GM18867 (cell line): Measurements from ENCODE around the gene ARHGAP9.
A peak's percentile ranks its signal among the peaks of the same experiment; 100 is the strongest.
"Not testable (repeated sequence)": the region's sequence is repeated elsewhere in the genome, so short reads cannot be mapped to it uniquely, and the experiment has no call there.

ENCODE experiments used
- ATAC-seq: cut with Tn5 transposase; IDR thresholded peaks from one replicate; pipeline ENCODE4 v1.9.1; 2021; ENCODE audit warnings: mild to moderate bottlenecking, moderate library complexity; ENCODE audit not compliant: unreplicated experiment

ARHGAP9 gene

DNA sequence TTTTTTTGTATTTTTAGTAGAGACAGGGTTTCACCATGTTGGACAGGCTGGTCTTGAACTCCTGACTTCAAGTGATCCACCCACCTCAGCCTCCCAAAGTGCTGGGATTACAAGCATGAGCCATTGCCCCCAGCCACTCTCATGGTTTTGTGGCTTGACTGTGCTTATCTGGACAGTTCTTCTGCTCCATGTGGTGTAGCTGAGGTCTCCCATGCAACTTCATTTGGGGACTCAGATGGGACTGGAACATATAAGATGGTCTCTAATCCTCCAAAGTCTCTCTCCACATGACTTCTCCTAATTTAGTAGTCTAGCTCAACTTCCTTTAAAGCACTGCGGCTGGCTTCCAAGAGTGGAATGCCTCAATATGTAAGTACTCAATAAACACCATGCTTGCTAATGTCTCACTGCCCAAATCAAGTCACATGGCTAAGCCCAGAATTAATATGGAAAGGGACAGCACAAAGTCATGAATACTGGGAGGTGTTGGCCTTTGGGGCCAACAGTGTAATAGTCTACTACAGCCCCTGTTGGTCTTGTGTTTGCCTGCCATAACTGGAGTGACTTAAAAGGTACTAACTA, 37.7 kb downstream of the ARHGAP9 start:
- ATAC-seq = no peak

DNA sequence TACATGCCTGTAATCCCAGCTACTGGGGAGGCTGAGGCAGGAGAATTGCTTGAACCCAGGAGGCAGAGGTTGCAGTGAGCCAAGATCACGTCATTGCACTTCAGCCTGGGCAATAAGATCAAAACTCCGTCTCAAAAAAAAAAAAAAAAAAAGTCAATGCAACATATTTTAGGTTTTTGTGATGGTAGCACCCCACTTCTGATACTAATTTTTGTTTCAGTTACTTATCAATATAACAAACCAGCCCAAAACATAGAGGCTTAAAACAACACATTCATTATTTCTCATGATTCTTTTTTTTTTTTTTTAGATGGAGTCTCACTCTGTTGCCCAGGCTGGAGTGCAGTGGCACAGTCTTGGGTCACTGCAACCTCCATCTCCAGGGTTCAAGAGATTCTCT, 38.3 kb downstream of the ARHGAP9 start:
- not testable (repeated sequence) for ATAC-seq

DNA sequence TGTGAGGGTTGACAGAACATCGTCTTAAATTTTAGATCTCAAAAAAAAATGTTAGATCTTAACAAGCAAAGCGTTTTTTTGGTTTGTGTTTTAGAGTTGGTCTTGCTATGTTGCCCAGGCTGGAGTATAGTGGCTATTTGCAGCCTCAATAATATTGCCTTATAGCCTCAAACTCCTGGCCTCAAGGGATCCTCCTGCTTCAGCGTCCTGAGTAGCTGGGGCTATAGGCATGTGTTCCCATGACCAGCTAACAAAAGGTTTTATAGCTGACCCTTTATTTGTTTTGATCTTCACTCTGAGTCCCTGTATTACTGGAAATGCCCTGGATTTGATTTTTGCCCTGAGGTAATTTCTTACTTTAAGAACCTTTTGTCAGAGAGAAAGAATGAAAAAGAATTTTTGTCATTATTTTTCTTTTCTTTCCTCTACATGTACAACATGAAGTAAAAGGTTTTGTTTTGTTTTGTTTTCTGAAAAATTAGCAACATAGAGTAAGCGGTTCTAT, 39.9 kb downstream of the ARHGAP9 start:
- no peak for ATAC-seq

GRCh38 chr12:57438400-57438799, 41.3 kb downstream of the ARHGAP9 start:
- ATAC-seq = no peak

DNA sequence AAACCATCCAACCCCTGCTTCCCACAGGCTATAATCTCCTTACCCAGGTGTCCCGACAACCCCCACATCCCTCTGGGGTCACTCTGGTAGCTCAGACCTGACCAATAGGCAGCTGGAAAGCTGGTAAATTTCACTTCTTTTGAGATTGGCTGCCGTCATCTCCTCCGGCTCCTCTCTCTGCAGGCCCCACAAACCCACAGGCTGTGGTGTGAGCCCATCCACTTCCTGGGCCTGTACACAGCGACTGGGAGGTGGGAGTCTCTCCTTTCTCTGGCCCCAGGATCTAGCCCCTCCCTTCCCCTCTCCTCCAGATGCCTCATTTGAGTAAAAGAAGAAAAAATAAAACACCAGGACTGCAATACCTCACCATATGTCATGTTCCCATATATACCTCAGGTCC, 44.4 kb downstream of the ARHGAP9 start:
- no peak for ATAC-seq

DNA sequence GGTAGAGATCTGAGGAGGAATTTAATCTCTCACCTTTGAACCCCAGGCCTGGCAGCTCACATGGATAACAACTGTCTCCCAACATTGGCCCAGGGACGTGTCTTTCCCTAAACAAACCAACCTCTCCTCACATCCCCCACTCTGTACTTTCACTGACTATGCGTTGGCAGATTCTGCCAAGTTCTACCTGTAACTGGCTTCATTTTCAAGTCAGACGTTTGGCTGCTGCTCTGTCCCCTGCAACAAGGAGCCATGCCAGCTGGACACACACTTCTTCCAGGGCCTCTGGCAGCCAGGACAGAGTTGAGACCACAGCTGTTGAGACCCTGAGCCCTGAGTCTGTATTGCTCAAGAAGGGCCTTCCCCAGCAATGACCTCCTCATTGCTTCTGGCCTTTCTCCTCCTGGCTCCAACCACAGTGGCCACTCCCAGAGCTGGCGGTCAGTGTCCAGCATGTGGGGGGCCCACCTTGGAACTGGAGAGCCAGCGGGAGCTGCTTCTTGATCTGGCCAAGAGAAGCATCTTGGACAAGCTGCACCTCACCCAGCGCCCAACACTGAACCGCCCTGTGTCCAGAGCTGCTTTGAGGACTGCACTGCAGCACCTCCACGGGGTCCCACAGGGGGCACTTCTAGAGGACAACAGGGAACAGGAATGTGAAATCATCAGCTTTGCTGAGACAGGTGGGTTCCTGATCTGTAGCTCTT, 45.0 kb downstream of the ARHGAP9 start, which contains the start of gene INHBC:
Gene INHBC (plus strand): TSS at position 268 of the 707 bp plus-strand sequence. CDS start 103 bp downstream, at position 371.
- ATAC-seq = no peak

- no peak for ATAC-seq
Observed at GRCh38 chr12:57433370-57433769, 46.3 kb downstream of the ARHGAP9 start.

DNA sequence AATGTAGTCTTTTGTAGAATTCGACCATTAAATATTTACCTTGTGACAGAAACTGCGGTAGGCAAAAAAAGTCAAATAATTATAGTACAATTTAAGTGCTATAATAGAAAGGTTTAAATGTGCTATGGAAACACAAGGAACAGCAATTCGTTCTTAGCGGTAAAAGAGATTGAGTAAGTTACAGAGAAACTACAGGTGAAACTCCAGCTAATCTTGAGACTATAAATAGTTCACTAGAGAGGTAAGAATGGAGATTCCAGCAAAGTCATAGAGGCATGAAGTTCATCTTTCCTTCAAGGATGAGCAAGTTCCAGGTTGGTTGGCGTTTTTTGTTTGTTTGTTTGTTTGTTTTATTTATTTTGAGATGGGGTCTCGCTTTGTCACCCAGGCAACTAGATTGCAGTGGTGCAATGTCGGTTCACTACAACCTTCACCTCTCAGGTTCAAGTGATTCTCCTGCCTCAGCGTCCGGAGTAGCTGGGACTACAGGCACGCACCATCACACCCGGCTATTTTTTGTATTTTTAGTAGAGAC, 47.9 kb downstream of the ARHGAP9 start:
- no peak for ATAC-seq

DNA sequence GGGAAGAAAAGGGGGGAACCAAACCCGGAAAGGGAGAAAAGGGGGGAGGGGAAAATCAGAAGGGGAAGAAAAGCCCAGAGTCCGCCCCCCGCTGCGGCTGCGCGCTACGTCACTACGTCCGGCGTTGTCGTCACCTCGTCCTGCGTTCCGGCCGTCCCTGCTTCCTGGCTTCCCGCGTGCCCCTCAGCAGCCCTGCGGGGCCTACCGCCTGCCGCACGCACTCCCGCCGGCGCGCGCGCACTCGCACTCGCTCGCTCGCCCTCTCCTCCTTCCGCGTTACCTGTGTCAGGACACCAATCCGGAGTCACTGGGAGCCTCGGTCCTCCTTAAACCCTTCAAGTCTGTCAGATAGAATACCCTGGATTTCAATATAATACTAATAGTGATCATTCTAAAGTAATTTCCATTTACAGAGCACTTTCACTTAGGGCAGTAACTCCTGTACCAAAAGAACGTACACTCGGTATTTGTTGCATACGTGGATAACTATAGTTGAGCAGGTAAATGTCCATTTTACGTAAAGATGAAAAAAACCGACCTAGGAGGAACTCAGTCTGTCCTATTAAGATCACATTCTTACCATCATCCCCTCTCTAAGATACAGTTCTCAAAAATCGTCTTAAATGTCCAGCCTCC, 48.6 kb downstream of the ARHGAP9 start, which contains the start of gene R3HDM2:
Gene R3HDM2 (minus strand): TSS at position 113 of the 636 bp plus-strand sequence. CDS start 120,615 bp downstream, outside the sequence.
- peak; percentile 93 for ATAC-seq

DNA sequence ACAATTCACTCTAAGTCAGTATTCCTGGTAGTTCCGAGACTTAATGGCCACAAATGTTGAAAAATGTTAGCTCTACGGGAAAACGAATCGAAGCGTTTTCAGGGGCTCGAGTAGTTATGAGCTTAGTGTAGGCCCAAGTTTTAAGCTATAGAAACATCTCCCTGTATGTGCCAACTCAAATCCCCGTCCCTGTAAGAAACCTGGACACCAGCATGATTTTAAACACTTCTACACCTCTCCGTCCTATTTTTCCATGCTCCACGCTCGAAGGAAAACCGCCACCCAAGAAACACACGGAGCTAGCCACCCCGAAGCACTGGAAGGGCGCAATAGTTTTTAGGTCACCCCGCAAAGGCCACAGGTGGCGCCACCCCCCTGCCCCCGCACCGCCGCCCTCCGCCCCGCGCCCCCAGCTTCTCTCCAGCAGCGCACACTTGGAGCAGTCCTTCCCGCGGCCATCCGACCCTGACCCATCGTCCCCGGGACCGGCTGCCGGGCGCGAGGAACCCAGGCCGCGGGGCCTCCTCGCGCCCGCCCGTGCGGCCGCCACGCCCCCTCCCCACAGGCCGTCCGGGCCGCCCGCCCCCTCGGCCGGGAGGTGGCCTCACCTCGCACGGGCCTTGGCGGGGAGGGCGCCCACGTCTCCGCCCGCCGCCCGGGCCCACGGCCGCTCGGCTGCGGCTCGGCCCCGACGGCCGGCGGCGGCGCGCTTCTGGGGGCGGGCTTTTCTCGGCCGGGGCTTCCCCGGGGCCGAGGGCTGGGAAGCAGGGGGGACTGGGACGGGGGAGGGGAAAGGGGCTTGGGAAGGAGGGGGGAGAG, 49.3 kb downstream of the ARHGAP9 start:
- peak; percentile 63 for ATAC-seq

DNA sequence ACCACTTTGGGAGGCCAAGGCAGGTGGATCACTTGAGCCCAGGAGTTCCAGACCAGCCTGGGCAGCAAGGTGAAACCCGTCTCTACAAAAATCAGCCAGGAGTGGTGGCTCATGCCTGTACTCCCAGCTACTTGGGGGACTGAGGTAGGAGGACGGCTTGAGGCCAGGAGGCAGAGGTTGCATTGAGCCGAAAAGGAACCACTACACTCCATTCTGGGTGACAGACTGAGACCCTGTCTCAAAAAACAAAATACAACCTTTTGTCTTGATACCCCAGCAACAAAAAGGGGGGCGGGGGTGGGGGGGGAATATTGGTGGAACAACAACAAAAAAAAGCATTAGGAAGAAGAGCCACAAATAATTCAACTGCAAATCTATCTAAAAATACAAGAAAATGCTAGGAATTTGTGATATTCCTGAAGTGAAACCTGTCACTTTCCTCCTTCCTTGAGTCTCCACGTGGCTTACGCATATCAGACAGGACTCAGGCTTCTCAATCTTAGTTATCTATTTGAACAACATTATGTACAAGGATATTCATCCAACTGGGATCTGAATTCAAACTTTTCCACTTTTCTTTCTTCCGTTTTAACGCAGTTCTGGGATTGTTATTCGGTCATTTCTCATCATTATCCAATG, 50.1 kb downstream of the ARHGAP9 start:
- ATAC-seq = no peak

GRCh38 chr12:57428965-57429364, 50.7 kb downstream of the ARHGAP9 start:
- ATAC-seq = no peak

GRCh38 chr12:57426948-57427347, 52.7 kb downstream of the ARHGAP9 start:
- not testable (repeated sequence) for ATAC-seq
